HG03558 (cell line): Measurements from ENCODE around the gene LARP1.
"Not testable (repeated sequence)": the region's sequence is repeated elsewhere in the genome, so short reads cannot be mapped to it uniquely, and the experiment has no call there.

Experiments
- ATAC-seq: cut with Tn5 transposase; IDR thresholded peaks from one replicate; pipeline ENCODE4 v1.9.1; 2021; ENCODE audit warnings: moderate number of reproducible peaks; ENCODE audit not compliant: unreplicated experiment; ENCODE audit errors: extremely low read depth

The LARP1 gene

DNA sequence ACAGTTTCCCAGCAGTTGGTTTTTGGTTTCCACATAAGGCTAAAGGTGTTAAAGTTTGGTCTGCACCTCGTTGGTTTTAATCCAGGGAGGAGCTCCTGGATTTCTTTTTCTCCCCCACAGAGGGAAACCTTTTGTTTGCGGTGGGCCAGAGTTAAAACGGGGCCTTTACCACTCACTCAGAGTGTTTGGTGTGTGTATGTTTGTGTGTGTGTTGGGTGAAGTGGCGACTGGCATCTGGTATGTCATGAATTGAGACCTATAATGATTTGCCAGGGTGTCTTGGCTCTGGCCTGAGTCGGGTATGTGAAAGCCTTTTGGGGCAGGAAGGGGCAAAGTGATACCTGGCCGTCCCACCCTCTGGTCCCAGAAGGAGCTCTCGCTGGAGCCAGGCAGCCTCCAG, 64.4 kb downstream of the LARP1 start:
- ATAC-seq = no peak

GRCh38 chr5:154820383-154820782, 65.2 kb downstream of the LARP1 start:
- no peak for ATAC-seq

DNA sequence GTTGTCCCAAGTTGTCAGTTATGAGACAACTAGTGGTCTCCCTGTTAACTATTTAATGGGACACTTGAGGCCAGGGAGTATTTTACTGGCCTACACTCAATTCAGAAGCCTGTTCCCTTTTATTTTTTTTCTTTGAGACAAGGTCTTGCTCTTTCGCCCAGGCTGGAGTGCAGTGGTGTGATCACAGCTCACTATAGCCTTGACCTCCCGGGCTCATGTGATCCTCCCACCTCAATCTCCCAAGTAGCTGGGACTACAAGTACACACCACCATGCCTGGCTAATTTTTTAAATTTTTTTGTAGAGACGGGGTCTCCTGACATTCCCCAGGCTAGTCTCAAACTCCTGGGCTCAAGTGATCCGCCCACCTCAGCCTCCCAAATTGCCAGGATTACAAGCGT, 67.7 kb downstream of the LARP1 start:
- not testable (repeated sequence) for ATAC-seq

DNA sequence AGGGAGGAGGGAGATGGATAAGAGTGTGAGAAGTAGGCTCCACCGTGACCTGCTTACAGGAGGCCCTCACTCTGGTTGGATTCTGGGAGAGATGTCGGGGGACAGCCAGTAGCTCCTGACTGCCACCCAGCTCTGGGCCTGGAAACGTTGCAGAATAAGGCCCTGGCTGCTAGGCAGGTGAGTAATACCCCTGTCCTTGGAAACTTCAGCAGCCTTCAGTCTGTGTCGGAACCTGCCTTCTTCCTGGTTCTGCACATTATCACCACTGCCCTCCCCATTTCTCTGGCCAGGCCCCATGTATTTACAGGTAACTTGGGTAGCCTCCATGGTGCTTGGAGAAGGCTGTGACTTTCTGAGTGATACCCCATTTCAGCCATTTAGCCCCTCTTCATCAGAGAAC, 68.4 kb downstream of the LARP1 start:
- ATAC-seq = no peak

DNA sequence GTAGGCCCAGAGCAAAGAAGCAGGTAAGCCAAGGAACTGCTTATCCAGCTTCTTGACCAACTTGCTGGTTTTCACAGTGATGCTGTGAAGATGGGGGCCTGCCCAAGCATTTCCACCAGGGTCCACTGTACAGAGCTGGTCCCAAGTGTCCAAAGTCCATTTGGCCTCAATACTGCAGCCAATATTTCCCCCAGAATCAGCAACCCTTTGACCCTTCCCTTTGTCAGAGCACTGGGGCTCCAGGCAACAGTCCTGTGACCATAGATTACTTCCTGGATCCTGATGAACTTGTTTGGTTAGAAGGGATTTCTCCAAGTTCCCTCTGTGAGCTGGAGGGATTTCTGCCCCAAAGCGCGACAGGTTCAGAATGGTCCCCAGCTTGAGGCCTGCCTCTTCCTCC, 68.9 kb downstream of the LARP1 start:
- ATAC-seq = no peak

GRCh38 chr5:154829181-154829588, 74.0 kb downstream of the LARP1 start:
- ATAC-seq = no peak

DNA sequence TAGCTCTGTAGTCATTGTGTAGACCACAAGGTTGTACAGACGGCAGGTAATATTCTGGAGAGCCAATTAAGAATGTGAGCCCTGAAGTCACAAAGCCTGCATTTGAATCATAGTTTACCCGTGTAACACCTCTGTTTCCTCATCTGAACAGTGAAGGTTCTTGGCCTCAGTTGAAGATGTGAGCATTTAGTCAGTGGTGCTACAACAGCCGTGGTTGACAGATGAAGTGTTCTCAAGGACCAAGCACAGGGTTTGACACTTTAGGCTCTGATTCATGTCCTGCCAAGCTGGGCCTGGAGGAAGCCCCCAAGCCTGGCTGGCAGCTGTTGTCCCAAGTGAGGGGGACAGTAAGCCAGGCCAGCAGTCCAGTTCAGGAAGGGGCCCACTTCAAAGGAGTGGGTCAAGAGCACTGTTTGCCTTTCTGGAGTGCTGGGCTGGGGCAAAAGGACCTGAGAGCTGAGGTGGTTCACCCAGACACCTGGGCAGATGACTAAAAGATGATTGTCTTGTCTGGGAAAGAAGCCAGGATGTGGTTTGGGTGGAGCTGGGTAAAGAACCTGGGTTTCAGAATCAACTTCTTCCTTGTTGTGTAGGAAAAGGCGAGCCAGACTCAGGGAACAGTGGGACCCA, 74.5 kb downstream of the LARP1 start:
- ATAC-seq = no peak

DNA sequence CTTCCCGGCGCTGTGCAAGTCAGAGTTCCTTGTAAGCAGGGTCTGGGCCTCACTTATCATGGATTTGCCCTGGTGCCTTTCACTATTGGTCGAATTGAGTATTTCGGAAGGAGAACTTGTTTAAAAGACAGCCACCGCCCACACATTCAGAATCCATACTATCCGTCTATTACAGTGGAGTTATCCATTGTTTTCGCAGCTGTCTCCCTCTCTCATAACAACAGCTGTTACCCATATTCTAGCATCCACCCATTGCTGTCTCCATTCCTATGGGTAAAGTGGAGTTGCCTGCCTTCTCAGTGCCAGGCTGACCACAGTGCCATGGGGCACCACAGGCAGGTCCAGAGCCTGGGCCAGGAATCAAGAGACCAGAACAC, 75.0 kb downstream of the LARP1 start:
- no peak for ATAC-seq

DNA sequence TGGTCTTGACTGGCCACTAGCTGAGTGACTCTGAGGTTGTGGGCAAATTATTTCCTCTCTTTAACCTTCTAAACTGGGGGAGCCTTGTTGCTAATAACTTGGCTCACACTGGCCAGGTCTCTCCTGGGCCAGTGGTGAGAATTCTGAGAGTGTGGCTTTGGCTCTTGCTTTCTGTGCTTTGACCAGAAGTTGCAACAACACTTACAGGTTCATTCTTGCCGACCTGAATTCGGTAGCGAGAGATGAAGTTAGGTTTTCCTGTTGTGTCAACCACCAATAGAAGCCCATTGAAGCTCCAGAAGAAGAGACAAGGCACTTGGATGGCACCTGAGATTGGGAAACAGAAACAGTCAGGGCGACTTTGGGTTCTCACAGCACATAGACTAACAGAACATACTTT, 75.4 kb downstream of the LARP1 start:
- no peak for ATAC-seq

DNA sequence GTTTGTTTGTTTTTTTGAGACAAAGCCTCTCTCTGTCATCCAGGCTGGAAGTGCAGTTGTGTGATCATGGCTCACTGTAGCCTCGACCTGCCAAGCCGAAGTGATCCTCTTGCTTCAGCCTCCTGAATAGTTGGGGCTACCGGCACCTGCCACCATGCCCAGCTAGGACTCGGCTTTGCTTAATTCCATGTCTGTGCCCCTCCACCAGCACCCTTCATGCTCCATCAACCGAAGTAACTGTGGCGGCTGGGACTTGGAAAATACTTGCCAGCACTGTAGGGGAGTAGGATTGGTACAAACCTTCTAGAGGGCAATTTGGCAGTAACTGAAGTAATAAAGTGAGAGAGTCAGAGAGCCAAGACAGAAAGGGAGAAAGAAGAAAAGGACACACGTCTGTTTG, 76.3 kb downstream of the LARP1 start:
- ATAC-seq = no peak

- not testable (repeated sequence) for ATAC-seq
These were observed 77.6 kb downstream of the LARP1 start for GRCh38 chr5:154832804-154833203.

DNA sequence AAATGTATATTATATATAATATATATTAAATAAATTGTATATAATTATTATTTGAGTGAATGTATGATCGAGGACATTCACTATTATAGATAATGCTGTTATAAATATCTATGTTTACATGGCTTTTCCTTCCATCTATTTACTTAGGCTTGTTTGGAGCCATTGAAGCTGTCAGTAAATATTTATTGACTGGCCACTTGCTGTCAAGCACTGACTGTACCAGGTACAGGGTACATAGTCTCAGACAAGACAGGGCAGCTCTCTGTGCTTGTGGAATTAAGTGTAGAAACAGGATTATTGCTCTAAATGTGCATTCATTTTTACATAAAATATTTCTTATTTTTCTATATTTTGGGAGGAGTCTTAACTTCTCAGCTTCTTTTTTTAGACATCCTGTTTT, 78.9 kb downstream of the LARP1 start:
- ATAC-seq = no peak

GRCh38 chr5:154835701-154836052, 80.5 kb downstream of the LARP1 start:
- ATAC-seq = not testable (repeated sequence)

GRCh38 chr5:154836225-154836624, 81.0 kb downstream of the LARP1 start:
- no peak for ATAC-seq

GRCh38 chr5:154837009-154837901, 82.1 kb downstream of the LARP1 start:
- ATAC-seq = no peak

GRCh38 chr5:154840435-154841272, 85.5 kb downstream of the LARP1 start:
- no peak for ATAC-seq

DNA sequence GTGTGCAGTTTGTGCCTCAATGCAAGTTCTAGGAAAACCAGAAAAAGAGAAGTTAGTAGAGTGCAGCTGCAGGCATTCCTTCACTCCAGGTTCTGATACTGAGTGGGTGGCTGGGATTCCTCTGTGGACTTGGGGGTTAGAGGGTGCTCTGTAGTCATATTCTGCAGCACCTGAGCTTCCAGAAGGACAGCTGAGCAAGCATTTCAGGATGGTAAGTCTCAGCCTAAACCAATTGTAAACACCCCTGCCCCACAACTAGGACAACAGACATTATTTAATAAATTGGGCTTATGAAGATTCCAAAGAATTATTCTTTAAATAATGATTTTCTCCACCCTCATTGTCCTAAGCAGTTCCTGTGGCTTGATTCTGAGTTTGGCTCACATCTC, 86.1 kb downstream of the LARP1 start:
- no peak for ATAC-seq

- ATAC-seq = no peak
These were observed 87.7 kb downstream of the LARP1 start for GRCh38 chr5:154842689-154843530.

- no peak for ATAC-seq
These were observed 89.6 kb downstream of the LARP1 start for GRCh38 chr5:154844809-154845208.

GRCh38 chr5:154849264-154849785, 94.1 kb downstream of the LARP1 start:
- no peak for ATAC-seq
